Aorta (tissue), 5 donors: ENCODE measurements around the gene ACOT7. TPM values are rescaled to one million over a fixed set of nuclear protein-coding genes. Genes with fewer than 3 reads are reported as not detected.

Source experiments
- ATAC-seq: fragments of 200-7000 bp; cut with Tn5 transposase; one replicate; pipeline ENCODE4 v1.9.1; 2022; ENCODE audit warnings: moderate library complexity; ENCODE audit not compliant: low FRiP score
- DNase-seq, 2 donors: peaks; one replicate each; pipeline ENCODE4 v3.0.0-alpha.2; 2020
- H3K27ac ChIP-seq, 2 donors: one replicate each; pipeline ENCODE4 v1.5.1; 2013; ENCODE audit warnings: low read length in 2 of 2, mild to moderate bottlenecking in 2 of 2, moderate library complexity in 2 of 2, control low read depth in 1 of 2, inconsistent platforms in 1 of 2, low read depth in 1 of 2
- H3K27me3 ChIP-seq, 2 donors: one replicate each; pipeline ENCODE4 v1.6.1; 2013; ENCODE audit warnings: control low read depth in 1 of 2, low read length in 1 of 2, mild to moderate bottlenecking in 1 of 2, moderate library complexity in 1 of 2; ENCODE audit not compliant: insufficient read depth in 2 of 2, control insufficient read depth in 1 of 2
- H3K36me3 ChIP-seq, 2 donors: one replicate each; pipeline ENCODE4 v1.6.1; 2013; ENCODE audit warnings: control low read depth in 1 of 2, low read length in 1 of 2, mild to moderate bottlenecking in 1 of 2; ENCODE audit not compliant: insufficient read depth in 2 of 2, control insufficient read depth in 1 of 2
- H3K4me1 ChIP-seq, 2 donors: one replicate each; pipeline ENCODE4 v1.6.1; 2013; ENCODE audit warnings: low read length in 2 of 2, control low read depth in 1 of 2, mild to moderate bottlenecking in 1 of 2, moderate library complexity in 1 of 2; ENCODE audit not compliant: insufficient read depth in 2 of 2, control insufficient read depth in 1 of 2
- H3K4me3 ChIP-seq, 2 donors: one replicate each; pipeline ENCODE4 v1.5.1; 2013; ENCODE audit warnings: low read length in 2 of 2, control low read depth in 1 of 2, mild to moderate bottlenecking in 1 of 2
- H3K9me3 ChIP-seq: one replicate; pipeline ENCODE4 v1.6.1; 2013; ENCODE audit warnings: mild to moderate bottlenecking, low read length; ENCODE audit not compliant: control insufficient read depth
- WGBS, 2 donors: extraction: QIAGEN DNeasy Blood & Tissue Kit; methylation state at CpG; one replicate each; pipeline ENCODE4 v1.1.7; 2013; 5-methylcytosine and 5-hydroxymethylcytosine counted together
- intact Hi-C, 2 donors: fragments of 100-400 bp; cut with DNase I; formaldehyde crosslinking; loops; one replicate each; pipeline versions ENCODE4 v1.14.2 to v1.15.0; 2022
- polyA plus RNA-seq, 2 donors: library from polyadenylated mRNA; stranded (reverse); fragments of 200-250 nt; gene quantifications; one replicate each; pipeline ENCODE4 v1.2.3, GENCODE V29; 2013
- total RNA-seq, 2 donors: library from RNA; stranded (reverse); fragmentation: NEBNext Ultra II Directional; extraction: Animal tissue kit (Norgen Biotek cat#: 25700); gene quantifications; one replicate each; pipeline ENCODE4 v1.2.1, GENCODE V29; 2021
- donor health status: healthy with polysubstance abuse.
- donor health status: Bipolar disorder and iron deficiency.
- donor health status: DM: no; HTN: no; CAD: no.
- donor health status: DM: no; HTN: no; CAD: no.
- donor health status: DM: yes; HTN: yes; CAD: no.

ACOT7 gene
- total and polyA plus RNA-seq, 4 donors, result 12.5 to 22.6 (median 17.6) TPM

GRCh38 chr1:6272452-6272851 lies 121.1 kb downstream of the ACOT7 start:
- ATAC-seq (no peak), DNase-seq (no peak)
- intact Hi-C loops, result no loop called here
- no peaks in the 10 kb centered on the region for H3K9me3 ChIP-seq
- no peaks in the 10 kb centered on the region for H3K4me1 ChIP-seq
- H3K27me3 ChIP-seq, result no peaks in the 10 kb centered on the region
- no peaks in the 10 kb centered on the region for H3K36me3 ChIP-seq
- no peak overlapping the region for H3K27ac ChIP-seq
- WGBS, 2 donors, result 89 to 92% methylated on average over 9 of the region's 9 CpGs
- H3K4me3 ChIP-seq, result no peak overlapping the region

- Histone ChIP-seq H3K27me3 (no peaks in the 10 kb centered on the region), H3K9me3 (no peaks in the 10 kb centered on the region), H3K36me3 (no peaks in the 10 kb centered on the region), H3K27ac (no peak overlapping the region), H3K4me3 (no peak overlapping the region), H3K4me1 (no peaks in the 10 kb centered on the region)
- no peak for DNase-seq
- intact Hi-C loops, result no loop called here
- 94% methylated on average over 12 of the region's 12 CpGs for WGBS, 2 donors
- no peak for ATAC-seq
These were observed 122.0 kb downstream of the ACOT7 start for GRCh38 chr1:6271554-6271953.

- no peaks in the 10 kb centered on the region for H3K9me3 ChIP-seq
- intact Hi-C loops, result no loop called here
- no peaks in the 10 kb centered on the region for H3K4me1 ChIP-seq
- no peaks in the 10 kb centered on the region for H3K27me3 ChIP-seq
- 80% methylated on average over 4 of the region's 4 CpGs for WGBS, 2 donors
- no peak overlapping the region for H3K4me3 ChIP-seq
- no peak for ATAC-seq
- no peaks in the 10 kb centered on the region for H3K36me3 ChIP-seq
- H3K27ac ChIP-seq, result no peak overlapping the region
- DNase-seq, result no peak
These were observed 122.6 kb downstream of the ACOT7 start for GRCh38 chr1:6271006-6271405.

- no peaks in the 10 kb centered on the region for H3K27me3 ChIP-seq
- intact Hi-C loops, result no loop called here
- H3K9me3 ChIP-seq, result no peaks in the 10 kb centered on the region
- WGBS, 2 donors, result 85 to 88% methylated on average over 8 of the region's 8 CpGs
- no peak overlapping the region for H3K4me3 ChIP-seq
- no peaks in the 10 kb centered on the region for H3K4me1 ChIP-seq
- no peak overlapping the region for H3K27ac ChIP-seq
- DNase-seq (no peak), ATAC-seq (no peak)
- H3K36me3 ChIP-seq, result no peaks in the 10 kb centered on the region
These were observed 123.2 kb downstream of the ACOT7 start for GRCh38 chr1:6270401-6270800.

GRCh38 chr1:6269720-6270400 lies 123.7 kb downstream of the ACOT7 start:
- no peak for ATAC-seq
- 91 to 92% methylated on average over 22 of the region's 22 CpGs for WGBS, 2 donors
- H3K27ac ChIP-seq, result no peak overlapping the region
- no peaks in the 10 kb centered on the region for H3K36me3 ChIP-seq
- no peaks in the 10 kb centered on the region for H3K4me1 ChIP-seq
- no peaks in the 10 kb centered on the region for H3K27me3 ChIP-seq
- intact Hi-C loops, result no loop called here
- H3K4me3 ChIP-seq, result no peak overlapping the region
- H3K9me3 ChIP-seq, result no peaks in the 10 kb centered on the region
- DNase-seq, result no peak

GRCh38 chr1:6269296-6269695 lies 124.3 kb downstream of the ACOT7 start:
- H3K4me3 ChIP-seq, result no peak overlapping the region
- H3K27me3 ChIP-seq, result no peaks in the 10 kb centered on the region
- DNase-seq (no peak), ATAC-seq (no peak)
- H3K9me3 ChIP-seq, result no peaks in the 10 kb centered on the region
- H3K27ac ChIP-seq, result no peak overlapping the region
- 94 to 96% methylated on average over 14 of the region's 14 CpGs for WGBS, 2 donors
- intact Hi-C loops, result no loop called here
- no peaks in the 10 kb centered on the region for H3K4me1 ChIP-seq
- no peaks in the 10 kb centered on the region for H3K36me3 ChIP-seq

GRCh38 chr1:6268415-6268814 lies 125.2 kb downstream of the ACOT7 start:
- Histone ChIP-seq H3K36me3 (no peaks in the 10 kb centered on the region), H3K27ac (no peak overlapping the region), H3K27me3 (no peaks in the 10 kb centered on the region), H3K4me3 (no peak overlapping the region), H3K4me1 (no peaks in the 10 kb centered on the region), H3K9me3 (no peaks in the 10 kb centered on the region)
- intact Hi-C loops, result no loop called here
- ATAC-seq, result no peak
- 87 to 89% methylated on average over 21 of the region's 21 CpGs for WGBS, 2 donors
- no peak for DNase-seq

- intact Hi-C loops, result no loop called here
- no peak for ATAC-seq
- H3K27me3 ChIP-seq, result no peaks in the 10 kb centered on the region
- H3K4me1 ChIP-seq, result no peaks in the 10 kb centered on the region
- no peak overlapping the region for H3K27ac ChIP-seq
- no peaks in the 10 kb centered on the region for H3K36me3 ChIP-seq
- no peaks in the 10 kb centered on the region for H3K9me3 ChIP-seq
- DNase-seq, result no peak
- 94 to 95% methylated on average over 12 of the region's 12 CpGs for WGBS, 2 donors
- H3K4me3 ChIP-seq, result no peak overlapping the region
These were observed 125.8 kb downstream of the ACOT7 start for GRCh38 chr1:6267686-6268322.

- no peaks in the 10 kb centered on the region for H3K27me3 ChIP-seq
- ATAC-seq (no peak), DNase-seq (no peak)
- 92 to 95% methylated on average over 11 of the region's 11 CpGs for WGBS, 2 donors
- H3K27ac ChIP-seq, result no peak overlapping the region
- intact Hi-C loops, result no loop called here
- no peaks in the 10 kb centered on the region for H3K9me3 ChIP-seq
- H3K4me1 ChIP-seq, result no peaks in the 10 kb centered on the region
- H3K36me3 ChIP-seq, result no peaks in the 10 kb centered on the region
- no peak overlapping the region for H3K4me3 ChIP-seq
These were observed 126.9 kb downstream of the ACOT7 start for GRCh38 chr1:6266641-6267040.
